Dedifferentiated amniotic fluid mesenchymal stem cell (primary cell): ENCODE results near the gene FAM177A1.
"Not testable (repeated sequence)": the region's sequence is repeated elsewhere in the genome, so short reads cannot be mapped to it uniquely, and the experiment has no call there.

Experiments
- DNase-seq: peaks from one replicate; pipeline ENCODE4 v3.0.0-alpha.2; 2016; ENCODE audit errors: extremely low spot score

FAM177A1 gene, protein sequence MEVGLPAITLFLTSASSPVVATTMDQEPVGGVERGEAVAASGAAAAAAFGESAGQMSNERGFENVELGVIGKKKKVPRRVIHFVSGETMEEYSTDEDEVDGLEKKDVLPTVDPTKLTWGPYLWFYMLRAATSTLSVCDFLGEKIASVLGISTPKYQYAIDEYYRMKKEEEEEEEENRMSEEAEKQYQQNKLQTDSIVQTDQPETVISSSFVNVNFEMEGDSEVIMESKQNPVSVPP

DNA sequence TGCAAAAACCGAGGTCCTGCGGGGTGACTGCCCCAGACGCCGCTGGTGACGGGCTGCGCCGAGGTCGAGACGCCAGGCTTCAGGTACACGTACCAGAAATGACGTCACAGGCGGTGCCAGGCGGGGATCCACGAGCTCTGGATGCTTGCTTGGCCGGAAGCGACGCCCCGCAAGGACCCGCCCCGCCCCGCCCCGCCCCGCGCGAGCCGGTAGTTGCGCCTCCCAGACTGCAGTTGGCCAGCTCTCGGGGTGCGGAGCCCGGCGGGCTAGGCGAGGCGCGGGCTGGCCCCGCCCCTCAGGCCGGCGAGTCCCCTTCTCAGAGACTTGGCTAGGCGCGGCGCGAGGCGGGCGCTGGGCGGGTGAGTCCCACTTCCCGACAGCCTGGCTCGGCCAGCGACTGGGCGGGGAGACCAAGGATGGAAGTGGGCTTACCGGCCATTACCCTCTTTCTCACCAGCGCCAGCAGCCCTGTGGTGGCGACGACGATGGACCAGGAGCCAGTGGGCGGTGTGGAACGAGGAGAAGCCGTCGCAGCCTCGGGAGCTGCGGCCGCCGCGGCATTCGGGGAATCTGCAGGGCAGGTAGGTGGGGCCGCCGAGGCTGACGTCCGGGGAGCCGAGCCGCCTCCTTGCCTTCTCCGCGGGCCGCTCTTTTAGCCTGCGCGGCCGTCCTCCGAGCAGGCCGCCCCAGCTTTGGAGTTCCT lies at the start of gene FAM177A1:
TSS of gene FAM177A1 (plus strand) at position 225 of the 703 bp plus-strand sequence. CDS start at position 417, 192 bp downstream.
- peak; percentile 89 for DNase-seq

DNA sequence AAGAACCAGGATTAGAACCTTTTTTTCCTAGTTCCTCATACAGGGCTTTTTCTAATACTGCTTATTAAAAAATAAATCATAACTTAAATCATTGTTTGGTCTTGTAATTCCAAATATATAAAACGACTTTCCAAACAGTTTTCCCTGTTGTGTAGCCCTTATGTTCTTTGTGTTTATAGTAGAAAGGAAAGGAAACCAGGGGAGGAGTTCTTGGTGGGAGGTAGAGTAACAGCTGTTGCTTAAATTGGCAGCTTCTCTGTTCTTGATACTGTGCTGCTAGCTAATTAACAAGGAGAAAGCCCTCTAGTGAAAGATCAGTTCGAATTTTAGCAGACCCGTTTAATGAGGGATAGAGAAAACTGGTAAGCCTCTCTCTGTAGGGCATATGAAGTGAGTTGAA lies 48.3 kb upstream of the FAM177A1 start:
- DNase-seq = no peak

DNA sequence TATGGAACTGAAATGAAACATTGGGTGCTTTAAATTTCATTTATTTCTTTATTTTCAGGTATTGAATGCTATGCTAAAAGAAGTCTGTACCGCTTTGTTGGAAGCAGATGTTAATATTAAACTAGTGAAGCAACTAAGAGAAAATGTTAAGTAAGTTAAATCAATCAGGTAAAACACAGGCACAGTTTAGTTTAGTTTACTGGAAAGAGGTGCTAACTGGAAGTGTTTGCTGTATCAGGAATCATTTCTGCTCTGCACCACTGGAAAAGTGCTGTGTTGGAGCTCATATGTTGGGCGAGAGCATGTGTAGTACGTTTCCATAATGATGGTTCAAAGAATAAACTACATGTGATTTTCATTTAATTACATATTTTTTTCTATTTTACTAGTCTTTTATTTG lies 46.6 kb upstream of the FAM177A1 start:
- no peak for DNase-seq

DNA sequence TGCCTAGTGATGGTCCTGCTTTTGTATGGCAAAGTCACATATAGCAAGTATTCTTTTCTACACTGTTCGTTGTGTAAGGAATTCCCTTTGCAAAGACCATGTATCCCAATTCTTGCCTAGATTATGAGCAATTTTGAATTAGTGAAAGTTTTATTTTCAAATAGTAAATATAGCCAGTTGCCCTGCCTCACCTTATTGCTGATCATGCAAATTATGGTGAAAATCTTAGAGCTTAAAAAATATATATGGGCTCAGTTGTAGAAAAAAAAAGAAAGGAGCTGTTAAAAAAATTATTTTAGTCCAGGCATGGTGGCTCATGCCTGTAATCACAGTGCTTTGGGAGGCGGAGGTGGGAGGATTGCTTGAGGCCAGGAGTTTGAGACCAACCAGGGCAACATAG lies 44.5 kb upstream of the FAM177A1 start:
- DNase-seq = no peak

DNA sequence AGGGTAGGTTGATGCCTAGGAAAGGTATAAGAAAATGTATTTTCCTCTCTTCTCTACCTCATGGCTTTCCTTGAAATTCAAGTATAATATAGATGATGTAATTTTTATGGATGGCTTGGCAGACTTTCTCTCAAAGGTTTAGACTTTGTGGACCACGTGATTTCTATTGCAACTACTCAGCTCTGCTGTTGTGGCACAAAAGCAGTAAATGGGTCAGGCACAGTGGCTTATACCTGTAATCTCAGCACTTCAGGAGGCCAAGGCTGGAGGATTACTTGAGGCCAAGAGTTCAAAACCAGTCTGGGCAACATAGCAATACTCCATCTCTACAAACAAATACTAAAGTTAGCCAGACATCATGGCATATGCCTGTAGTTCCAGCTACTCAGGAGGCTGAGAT lies 41.2 kb upstream of the FAM177A1 start:
- DNase-seq = no peak

DNA sequence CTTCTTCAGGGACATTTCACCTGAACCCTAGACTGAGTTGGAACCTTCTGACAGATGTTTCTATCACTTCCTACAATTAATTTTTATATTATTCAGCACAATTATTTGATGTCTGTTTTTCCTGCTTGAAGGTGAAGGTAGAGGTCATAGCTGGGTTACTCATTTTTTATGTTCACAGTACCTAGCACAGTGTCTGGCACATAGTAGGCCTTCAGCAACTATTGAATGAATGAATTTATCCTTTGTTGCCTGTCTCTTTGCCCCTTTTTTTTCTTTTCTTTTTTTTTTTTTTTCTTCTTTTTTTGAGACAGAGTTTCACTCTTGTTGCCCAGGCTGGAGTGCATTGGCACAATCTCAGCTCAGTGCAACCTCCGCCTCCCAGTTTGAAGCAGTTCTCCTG lies 29.5 kb upstream of the FAM177A1 start:
- no peak for DNase-seq

DNA sequence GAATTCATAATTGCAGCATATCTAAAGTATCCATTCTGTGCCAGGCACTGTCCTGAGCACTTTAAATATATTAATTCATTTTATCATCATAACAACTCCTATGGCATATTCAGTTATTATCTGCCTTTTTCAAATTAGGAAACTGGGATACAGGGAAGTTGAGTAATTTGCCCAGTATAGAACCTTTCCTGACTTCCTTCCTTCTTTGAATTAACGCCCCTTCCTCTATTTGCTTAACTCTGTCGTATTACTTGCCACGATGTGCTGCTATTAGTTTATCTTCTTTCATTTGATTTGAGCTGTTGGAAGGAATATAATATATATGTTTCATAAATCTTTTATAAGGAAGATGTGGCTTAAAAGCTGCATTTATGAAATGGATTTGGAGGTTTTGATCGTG lies 25.4 kb upstream of the FAM177A1 start:
- no peak for DNase-seq

DNA sequence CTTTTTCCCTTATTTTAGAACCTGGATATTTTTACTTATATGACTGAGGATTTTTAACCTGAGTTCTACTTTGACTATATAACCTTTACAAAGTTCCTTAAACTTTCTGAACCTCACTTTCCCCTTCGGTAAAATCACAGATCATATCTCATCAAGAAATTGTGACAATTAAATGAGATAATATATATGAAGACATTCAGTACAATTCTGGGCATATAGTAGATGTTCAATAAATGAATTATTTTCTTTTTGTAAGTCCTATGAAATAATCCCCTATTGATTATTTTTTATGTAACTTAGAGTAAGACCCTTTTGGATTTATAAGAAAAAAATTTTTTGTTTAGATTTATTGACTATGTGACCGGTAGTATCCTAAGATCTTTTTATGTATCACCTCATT lies 17.6 kb upstream of the FAM177A1 start:
- DNase-seq = no peak

DNA sequence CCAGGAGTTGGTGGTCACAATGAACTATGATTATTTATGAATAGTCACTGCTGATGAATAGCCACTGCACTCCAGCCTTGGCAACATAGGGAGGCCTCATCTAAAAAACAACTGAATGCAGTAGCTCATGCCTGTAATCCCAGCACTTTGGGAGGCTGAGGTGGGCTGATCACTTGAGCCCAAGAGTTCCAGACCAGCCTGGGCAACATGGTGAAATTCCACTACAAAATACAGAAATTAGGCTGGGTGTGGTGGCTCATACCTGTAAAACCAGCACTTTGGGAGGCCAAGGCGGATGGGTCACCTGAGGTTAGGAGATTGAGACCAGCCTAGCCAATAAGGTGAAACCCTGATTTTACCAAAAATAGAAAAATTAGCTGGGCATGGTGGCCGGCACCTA lies 13.5 kb upstream of the FAM177A1 start:
- no peak for DNase-seq

DNA sequence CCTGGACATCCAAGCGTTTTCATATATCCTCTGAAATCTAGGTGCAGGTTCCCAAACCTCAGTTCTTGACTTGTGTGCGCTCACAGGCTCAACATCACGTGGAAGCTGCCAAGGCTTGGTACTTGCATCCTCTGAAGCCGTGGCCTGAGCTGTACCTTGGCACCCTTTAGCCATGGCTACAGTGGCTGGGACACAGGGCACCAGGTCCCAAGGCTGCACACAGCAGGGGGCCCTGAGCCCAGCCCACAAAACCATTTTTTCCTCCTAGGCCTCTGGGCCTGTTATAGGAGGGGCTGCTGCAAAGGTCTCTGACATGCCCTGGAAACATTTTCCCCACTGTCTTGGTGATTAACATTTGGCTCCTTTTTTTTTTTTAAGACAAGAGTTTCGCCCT lies 11.6 kb upstream of the FAM177A1 start:
- DNase-seq = no peak

DNA sequence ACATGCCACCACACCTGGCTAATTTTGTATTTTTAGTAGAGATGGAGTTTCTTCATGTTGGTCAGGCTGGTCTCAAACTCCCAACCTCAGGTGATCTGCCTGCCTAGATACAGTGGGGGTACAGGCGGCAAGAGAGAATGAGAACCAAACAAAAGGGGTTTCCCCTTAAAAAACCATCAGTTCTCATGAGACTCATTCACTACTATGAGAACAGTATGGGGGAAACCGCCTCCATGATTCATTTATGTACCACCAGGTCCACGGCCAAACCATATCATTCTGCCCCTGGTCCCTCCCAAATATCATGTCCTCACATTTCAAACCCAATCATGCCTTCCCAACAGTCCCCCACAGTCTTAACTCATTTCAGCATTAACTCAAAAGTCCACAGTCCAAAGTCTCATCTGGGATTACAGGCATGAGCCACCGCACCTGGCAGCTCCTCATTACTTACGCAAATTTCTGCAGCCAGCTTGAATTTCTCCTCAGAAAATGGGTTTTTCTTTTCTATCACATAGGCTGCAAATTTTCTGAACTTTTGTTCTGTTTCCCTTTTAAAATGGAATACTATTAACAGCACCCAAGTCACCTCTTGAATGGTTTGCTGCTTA lies 11.0 kb upstream of the FAM177A1 start:
- DNase-seq = not testable (repeated sequence)

DNA sequence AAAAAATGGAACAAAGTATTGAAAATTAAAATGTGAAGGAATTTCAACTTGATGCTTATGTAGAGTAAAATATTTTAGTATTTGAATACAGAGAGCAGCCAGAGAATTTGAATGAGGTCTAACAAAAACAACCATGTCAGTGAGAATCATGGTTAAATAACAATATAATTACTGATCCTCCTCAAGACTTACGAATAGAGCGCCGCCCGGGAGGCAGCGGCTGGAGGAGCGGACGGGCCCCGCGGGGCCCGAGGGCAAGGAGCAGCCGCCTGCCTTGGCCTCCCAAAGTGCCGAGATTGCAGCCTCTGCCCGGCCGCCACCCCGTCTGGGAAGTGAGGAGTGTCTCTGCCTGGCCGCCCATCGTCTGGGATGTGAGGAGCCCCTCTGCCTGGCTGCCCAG lies 7.8 kb upstream of the FAM177A1 start:
- DNase-seq = not testable (repeated sequence)

DNA sequence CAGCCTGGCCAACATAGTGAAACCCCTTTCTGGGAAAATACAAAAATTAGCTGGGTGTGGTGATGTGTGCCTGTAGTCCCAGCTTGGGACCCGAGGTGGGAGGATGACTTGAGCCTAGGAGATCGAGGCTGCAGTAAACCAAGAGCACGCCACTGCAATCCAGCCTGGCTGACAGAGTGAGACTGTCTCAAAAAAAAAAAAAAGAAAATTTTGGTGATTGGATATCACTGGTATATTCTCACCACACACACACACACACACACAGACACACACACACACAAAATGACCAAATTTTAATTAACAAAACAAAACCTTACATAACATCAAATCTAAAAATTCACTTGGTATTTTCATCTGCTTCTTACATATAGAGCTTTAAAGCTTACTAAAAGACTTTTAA lies 3.4 kb upstream of the FAM177A1 start:
- no peak for DNase-seq

DNA sequence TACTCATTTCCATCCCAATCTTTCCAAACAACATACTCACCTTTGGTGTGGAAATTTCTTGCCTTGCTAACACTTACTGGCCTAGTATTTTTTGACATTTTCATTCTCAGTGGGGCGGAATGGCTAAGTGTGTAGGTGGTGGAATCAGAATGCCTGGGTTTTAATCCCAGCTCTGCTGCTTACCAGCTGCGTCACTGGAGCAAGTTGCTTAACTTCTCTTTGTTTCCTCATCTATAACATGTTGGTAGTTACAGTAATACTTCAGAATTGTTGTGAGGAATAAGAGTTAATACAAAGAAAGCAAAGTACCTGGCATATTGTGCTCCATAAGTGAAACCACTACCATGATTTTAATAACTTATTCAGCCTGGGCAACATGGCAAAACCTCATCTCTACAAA lies 3.0 kb upstream of the FAM177A1 start:
- no peak for DNase-seq

DNA sequence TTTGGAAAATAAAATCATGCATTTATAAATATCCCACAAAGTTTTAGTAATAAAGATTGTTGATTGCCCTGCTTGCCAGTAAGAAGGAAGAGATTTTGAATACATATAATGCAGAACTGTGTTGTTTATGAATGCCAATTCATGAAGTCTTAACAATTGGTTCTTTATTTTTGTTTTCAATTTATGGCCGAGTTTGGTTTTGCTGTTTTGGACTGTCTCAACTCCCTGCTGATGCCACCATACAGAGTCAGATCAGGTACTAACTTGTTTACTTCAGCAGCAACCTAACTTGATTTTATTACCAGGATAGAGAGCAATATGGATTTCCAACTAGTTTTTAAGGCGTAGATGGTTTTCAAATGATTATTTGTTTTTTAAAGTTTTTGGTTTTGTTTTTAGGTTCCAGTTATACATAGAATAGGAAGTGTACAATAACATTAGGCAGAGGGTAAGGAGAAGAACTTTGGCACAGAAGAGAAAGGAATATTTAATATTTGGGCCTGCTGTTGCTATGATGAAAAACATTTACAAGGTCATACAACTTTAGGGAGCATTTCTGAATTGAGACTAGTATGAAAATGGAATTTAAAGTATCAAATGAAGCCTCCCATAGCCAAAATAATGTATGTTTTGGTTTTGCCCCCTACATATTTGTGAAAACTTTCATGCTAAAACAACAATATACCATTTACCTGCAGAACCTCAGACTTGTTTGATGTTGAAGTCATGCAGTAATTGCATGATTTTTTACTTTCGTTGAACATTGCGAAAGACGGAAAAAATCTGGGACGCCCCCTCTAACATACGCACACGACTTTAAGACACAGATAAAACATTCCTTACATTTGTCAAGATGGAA lies 904 bp upstream of the FAM177A1 start:
- DNase-seq = peak; percentile 22

DNA sequence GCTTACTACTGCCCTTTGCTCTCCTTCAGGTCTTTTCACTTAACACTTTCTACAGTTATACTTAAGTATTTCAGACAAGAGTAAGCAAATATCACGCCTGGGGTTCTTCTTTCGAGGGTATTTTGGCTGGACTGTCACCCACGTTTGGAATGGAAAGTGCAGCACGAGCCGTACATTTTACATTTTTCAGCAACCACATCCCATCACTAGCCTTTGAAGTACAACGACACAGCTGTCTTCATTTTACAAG lies 349 bp upstream of the FAM177A1 start:
- DNase-seq = no peak

DNA sequence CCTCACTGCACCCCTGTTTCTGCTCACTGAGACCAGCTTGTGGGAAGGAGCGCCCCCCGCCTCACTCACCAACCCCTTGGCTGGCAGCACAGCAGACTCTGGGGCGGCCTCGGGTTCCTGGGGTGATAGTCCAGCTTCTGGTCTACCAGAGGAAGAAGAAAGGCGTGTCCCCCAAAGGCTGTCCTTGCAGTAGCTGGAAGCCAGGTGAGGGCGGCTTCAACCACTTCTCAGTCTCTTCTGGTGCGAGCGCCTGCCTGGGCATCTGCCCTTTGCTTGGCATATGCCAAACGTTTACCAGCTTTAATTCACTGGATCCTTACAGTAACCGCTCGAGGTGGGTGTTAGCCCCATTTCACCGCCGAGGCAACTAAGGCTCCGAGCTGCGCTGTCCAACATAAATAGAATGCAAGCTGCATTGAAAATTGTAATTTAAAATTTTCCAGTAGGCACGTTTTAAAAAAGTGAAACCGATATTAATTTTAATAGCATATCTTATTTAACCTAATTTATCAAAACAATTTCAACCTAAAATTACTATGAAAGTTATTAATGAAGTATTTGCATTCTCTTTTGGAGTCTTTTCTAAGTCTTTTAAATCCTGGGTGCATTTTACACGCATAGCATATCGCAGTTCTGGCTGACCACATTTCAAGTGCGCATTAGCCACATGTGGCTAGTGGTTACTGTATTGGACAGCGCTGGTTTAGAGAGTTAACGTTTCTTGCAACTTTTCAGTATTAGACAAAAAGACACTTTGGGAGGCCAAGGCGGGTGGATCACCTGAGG lies 872 bp downstream of the FAM177A1 start:
- peak; percentile 14 for DNase-seq

DNA sequence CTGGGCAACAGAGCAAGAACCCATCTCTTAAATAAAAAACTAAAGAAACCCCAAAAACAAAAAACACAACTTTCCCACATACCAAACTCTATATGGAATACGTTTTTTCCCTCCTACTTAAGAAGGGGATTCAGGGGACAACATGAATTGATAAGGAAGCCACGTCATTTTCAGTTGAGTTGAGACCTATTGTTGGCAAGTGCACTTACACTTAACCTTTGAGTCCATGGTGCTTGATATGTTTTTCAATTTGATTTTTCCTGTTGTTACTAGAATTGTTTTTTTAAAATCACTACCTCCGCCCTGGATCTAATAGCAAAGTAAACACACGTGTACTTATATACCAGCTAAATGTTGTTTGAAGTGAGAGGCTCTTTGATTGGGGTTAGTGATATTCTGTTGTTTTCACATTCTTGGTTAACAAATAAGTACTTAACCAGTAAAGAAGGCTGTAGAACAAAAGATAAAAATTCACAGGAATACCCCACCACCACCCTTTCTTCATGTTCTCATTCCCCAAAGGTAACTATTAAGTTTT lies 2.0 kb downstream of the FAM177A1 start:
- DNase-seq = no peak

DNA sequence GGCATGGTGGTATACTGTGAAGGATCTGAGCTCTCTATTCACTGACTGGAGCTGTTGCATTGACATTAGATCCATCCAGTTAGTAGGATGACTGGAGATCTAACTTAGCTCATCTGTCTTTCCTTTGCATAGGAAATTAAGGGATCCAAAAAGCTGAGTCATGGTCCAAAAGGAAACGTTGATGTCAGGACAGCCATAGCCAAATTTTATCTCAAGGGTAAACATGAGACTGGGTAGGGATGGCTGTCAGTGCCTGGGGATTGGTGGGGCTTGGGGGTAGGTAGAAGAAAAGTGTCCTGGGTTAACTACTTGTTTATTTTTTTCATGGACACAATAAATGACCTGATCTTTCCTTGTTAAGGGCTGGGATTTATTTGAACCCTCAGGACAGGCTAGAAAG lies 4.6 kb downstream of the FAM177A1 start:
- DNase-seq = peak; percentile 67

DNA sequence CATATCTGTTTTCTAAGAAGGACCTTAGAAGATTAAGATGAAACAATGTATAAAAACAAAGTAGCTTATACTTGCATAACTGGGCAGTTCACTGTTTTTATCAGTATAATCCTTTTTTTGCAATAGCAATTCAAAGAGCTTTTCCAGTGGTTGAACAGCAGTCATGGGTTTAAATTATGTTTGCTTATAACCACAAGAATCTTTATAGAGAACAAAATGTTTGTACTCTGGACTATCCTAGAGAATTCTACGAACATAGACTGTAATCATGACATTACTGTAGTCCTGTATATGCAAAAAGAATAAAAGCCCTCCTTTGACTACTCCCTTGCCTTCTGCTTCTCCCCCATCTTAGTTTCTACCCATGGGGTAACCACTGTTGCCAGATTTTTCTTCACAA lies 5.7 kb downstream of the FAM177A1 start:
- DNase-seq = peak; percentile 63

DNA sequence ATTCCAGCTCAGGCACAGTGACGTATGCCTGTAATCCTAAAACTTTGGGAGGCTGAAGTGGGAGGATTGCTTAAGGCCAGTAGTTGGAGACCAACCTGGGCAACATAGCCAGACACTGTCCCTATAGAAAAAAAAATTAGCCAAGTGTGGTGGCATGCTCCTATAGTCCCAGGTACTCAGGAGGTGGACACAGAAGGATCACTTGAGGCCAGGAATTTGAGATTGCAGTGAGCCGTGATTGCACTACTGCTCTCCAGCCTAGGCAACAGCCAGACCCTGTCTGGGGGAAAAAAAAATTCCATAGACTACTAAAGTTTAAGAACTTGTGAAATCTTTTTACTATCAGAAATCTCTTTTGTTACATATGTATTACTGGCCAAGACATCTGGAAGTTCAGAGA lies 6.6 kb downstream of the FAM177A1 start:
- DNase-seq = no peak
